ENCODE measurements around the gene SLC22A17. TPM values are rescaled to one million over a fixed set of nuclear protein-coding genes. Genes with fewer than 3 reads are reported as not detected.
A peak's percentile ranks its signal among the peaks of the same experiment; 100 is the strongest.

The SLC22A17 gene
- total RNA-seq, 1 donor from 2014 or later = 67.3 TPM

- ATAC-seq (no peak), DNase-seq (ENCODE audit: low spot score) (peak; percentile 82)
- intact Hi-C loops (cut with DNase I) = loop anchor here (10.0 kb wide), 2 partner anchors 143 to 243 kb away; partner anchors contain the start of genes AP1G2 and NGDN
Observed at GRCh38 chr14:23321572-23322547, 30.8 kb downstream of the SLC22A17 start.

- DNase-seq (ENCODE audit: low spot score) (peak; percentile 99), ATAC-seq (peak; percentile 98)
- intact Hi-C loops (cut with DNase I) = loop anchor here (10.0 kb wide), 2 partner anchors 144 to 244 kb away; partner anchors contain the start of genes AP1G2 and NGDN
Observed at GRCh38 chr14:23320584-23321571, 31.8 kb downstream of the SLC22A17 start, which contains the start of gene PABPN1. TSS of gene PABPN1 (plus strand) at chr14:23321457. CDS start at chr14:23321470, 13 bp downstream.

GRCh38 chr14:23319746-23320583 is 32.7 kb downstream of the SLC22A17 start:
- no peak for DNase-seq (ENCODE audit: low spot score)
- intact Hi-C loops (cut with DNase I) = loop anchor here (10.0 kb wide), 2 partner anchors 145 to 245 kb away; partner anchors contain the start of genes AP1G2 and NGDN
- no peak for ATAC-seq

GRCh38 chr14:23316300-23316699 is 36.4 kb downstream of the SLC22A17 start:
- intact Hi-C loops (cut with DNase I) = no loop called here
- ATAC-seq (no peak), DNase-seq (ENCODE audit: low spot score) (no peak)

- intact Hi-C loops (cut with DNase I) = no loop called here
- DNase-seq (ENCODE audit: low spot score) (no peak), ATAC-seq (no peak)
Observed at GRCh38 chr14:23310546-23310945, 42.1 kb downstream of the SLC22A17 start.

- DNase-seq (ENCODE audit: low spot score) (peak; percentile 51), ATAC-seq (no peak)
- intact Hi-C loops (cut with DNase I) = no loop called here
Observed at GRCh38 chr14:23308721-23309445, 43.8 kb downstream of the SLC22A17 start.

GRCh38 chr14:23307687-23308644 is 44.7 kb downstream of the SLC22A17 start:
- intact Hi-C loops (cut with DNase I) = no loop called here
- ATAC-seq = no peak
- DNase-seq (ENCODE audit: low spot score) = peak; percentile 55

GRCh38 chr14:23307146-23307530 is 45.5 kb downstream of the SLC22A17 start:
- ATAC-seq (no peak), DNase-seq (ENCODE audit: low spot score) (no peak)
- intact Hi-C loops (cut with DNase I) = no loop called here

GRCh38 chr14:23306412-23307145 is 46.1 kb downstream of the SLC22A17 start, which contains the start of gene BCL2L2:
TSS of gene BCL2L2 (plus strand) at chr14:23306833. CDS start at chr14:23307768, 935 bp downstream.
- intact Hi-C loops (cut with DNase I) = no loop called here
- ATAC-seq (peak; percentile 91), DNase-seq (ENCODE audit: low spot score) (peak; percentile 95)

GRCh38 chr14:23302290-23303225 is 50.1 kb downstream of the SLC22A17 start, which contains the start of gene PPP1R3E:
TSS of gene PPP1R3E (minus strand) at chr14:23302859. CDS start at chr14:23302576, 283 bp downstream.
- DNase-seq (ENCODE audit: low spot score) = peak; percentile 86
- ATAC-seq = peak; percentile 23
- intact Hi-C loops (cut with DNase I) = no loop called here

- DNase-seq (ENCODE audit: low spot score) (no peak), ATAC-seq (no peak)
- intact Hi-C loops (cut with DNase I) = no loop called here
Observed at GRCh38 chr14:23301969-23302289, 50.8 kb downstream of the SLC22A17 start.

GRCh38 chr14:23301288-23301968 is 51.3 kb downstream of the SLC22A17 start:
- peak; percentile 90 for ATAC-seq
- intact Hi-C loops (cut with DNase I) = no loop called here
- peak; percentile 98 for DNase-seq (ENCODE audit: low spot score)

- intact Hi-C loops (cut with DNase I) = no loop called here
- peak; percentile 0 for ATAC-seq
- no peak for DNase-seq (ENCODE audit: low spot score)
Observed at GRCh38 chr14:23300687-23301223, 51.9 kb downstream of the SLC22A17 start.
